GM12878 (cell line): ENCODE measurements around the gene PI4KA. TPM values are rescaled to one million over a fixed set of nuclear protein-coding genes. Genes with fewer than 3 reads are reported as not detected.

Experiments
- ATAC-seq: fragments of 200-7000 bp; cut with Tn5 transposase; 3 replicates; pipeline ENCODE4 v1.9.1; 2020; ENCODE audit warnings: mild to moderate bottlenecking, moderate library complexity
- BruUV-seq: library from RNA; stranded (reverse); fragments of 400-500 nt; replicated peaks from 2 replicates; lab custom pipeline; 2021; lab: Mats Ljungman, UMichigan
- CTCF ChIA-PET: fragments of 300-600 bp; sonication (Branson Sonifier 250); formaldehyde crosslinking; extraction: SDS; loops from one replicate; lab custom pipeline; 2021; ENCODE audit warnings: inconsistent platforms; lab: Yijun Ruan, JAX
- POLR2A ChIA-PET: fragments of 350-600 bp; formaldehyde crosslinking; extraction: SDS; loops from one replicate; lab custom pipeline; 2021; ENCODE audit warnings: inconsistent platforms; lab: Charles Lee
- RAD21 ChIA-PET: fragments of 300-600 bp; sonication (Branson Sonifier 250); formaldehyde crosslinking; loops from one replicate; lab custom pipeline; 2023; ENCODE audit warnings: antibody characterized with exemption; ENCODE audit not compliant: unreplicated experiment; lab: Charles Lee
- SMC1A ChIA-PET: fragments of 300-600 bp; sonication (Branson Sonifier 250); formaldehyde crosslinking; loops from one replicate; lab custom pipeline; 2023; ENCODE audit not compliant: unreplicated experiment, uncharacterized antibody; lab: Charles Lee
- DNase-seq: peaks from one replicate; pipeline ENCODE4 v3.0.0-alpha.2; 2011; ENCODE audit warnings: low read depth, low spot score
- FAIRE-seq: peaks from 3 replicates; lab custom pipeline; 2011; peaks lifted over from hg19 to GRCh38; lab: Jason Lieb, UNC
- H2AFZ ChIP-seq: 2 replicates; pipeline ENCODE4 v1.6.0; 2011; ENCODE audit warnings: low read depth, low read length, control low read depth; ENCODE audit not compliant: control insufficient read depth
- H3K27ac ChIP-seq: 2 replicates; pipeline ENCODE4 v1.5.1; 2011; ENCODE audit warnings: control low read depth; ENCODE audit not compliant: control insufficient read depth, insufficient read depth
- H3K27me3 ChIP-seq, 2 experiments: replicated peaks in 1 of 2; 2 replicates each; pipeline versions ENCODE4 v1.6.0 to v1.6.1; 2011; ENCODE audit warnings: low read length in 1 of 2; ENCODE audit not compliant: control insufficient read depth in 2 of 2, insufficient read depth in 2 of 2
- H3K36me3 ChIP-seq, 2 experiments: 2 replicates each; pipeline ENCODE4 v1.5.1; 2011; ENCODE audit warnings: low read length in 1 of 2; ENCODE audit not compliant: control insufficient read depth in 2 of 2, insufficient read depth in 2 of 2
- H3K4me1 ChIP-seq: 2 replicates; pipeline ENCODE4 v1.6.1; 2011; ENCODE audit warnings: mild to moderate bottlenecking, low read length, moderate library complexity, mixed read lengths; ENCODE audit not compliant: control insufficient read depth, insufficient read depth
- H3K4me2 ChIP-seq: 2 replicates; pipeline ENCODE4 v1.6.0; 2011; ENCODE audit warnings: control low read depth; ENCODE audit not compliant: control insufficient read depth, insufficient read depth
- H3K4me3 ChIP-seq: fragments of 200-600 bp; sonication (generic); 2 replicates; pipeline ENCODE4 v1.5.1; 2016
- H3K79me2 ChIP-seq: 2 replicates; pipeline ENCODE4 v1.6.0; 2011; ENCODE audit warnings: low read length; ENCODE audit not compliant: control insufficient read depth, insufficient read depth
- H3K9ac ChIP-seq: 2 replicates; pipeline ENCODE4 v1.8.0; 2011; ENCODE audit warnings: low read length, control low read depth, mixed read lengths; ENCODE audit not compliant: control insufficient read depth, insufficient read depth
- H3K9me3 ChIP-seq: replicated peaks from 3 replicates; pipeline ENCODE4 v1.5.1; 2011; ENCODE audit warnings: mild to moderate bottlenecking, low read length; ENCODE audit not compliant: control insufficient read depth, insufficient read depth
- H4K20me1 ChIP-seq: 2 replicates; pipeline ENCODE4 v1.6.0; 2011; ENCODE audit not compliant: control insufficient read depth, insufficient read depth
- NFYB ChIP-seq: IDR thresholded peaks from 2 replicates; pipeline ENCODE4 v1.6.1; 2011; ENCODE audit warnings: low read depth, mild to moderate bottlenecking, low read length, improper control_type of control experiment, moderate library complexity; ENCODE audit not compliant: insufficient read depth
- NKRF ChIP-seq: fragments of 450-650 bp; conservative IDR thresholded peaks from 2 replicates; pipeline ENCODE4 v1.6.1; 2017; ENCODE audit warnings: mild to moderate bottlenecking, moderate library complexity
- NR2F1 ChIP-seq: fragments of 450-650 bp; conservative IDR thresholded peaks from 2 replicates; pipeline ENCODE4 v1.6.1; 2017; ENCODE audit warnings: mild to moderate bottlenecking
- PRDM15 ChIP-seq: fragments of 450-650 bp; formaldehyde crosslinking; IDR thresholded peaks from 2 replicates; pipeline ENCODE4 v1.4.0; 2020; ENCODE audit warnings: mild to moderate bottlenecking, moderate library complexity
- RAD51 ChIP-seq: fragments of 450-650 bp; IDR thresholded peaks from 2 replicates; pipeline ENCODE4 v1.6.1; 2016; ENCODE audit warnings: moderate library complexity, mild to moderate bottlenecking, inconsistent platforms
- WGBS: methylation state at CpG from one replicate; pipeline ENCODE4 v1.1.6; 2016; ENCODE audit warnings: low lambda C conversion rate; ENCODE audit not compliant: insufficient replicate concordance, insufficient coverage; ENCODE audit errors: missing lambda C conversion rate; 5-methylcytosine and 5-hydroxymethylcytosine counted together
- in situ Hi-C: fragments of 300-500 bp; cut with MboI; formaldehyde crosslinking; loops from 9 replicates; pipeline ENCODE4 v1.14.3; 2018; ENCODE audit warnings: mixed read lengths
- intact Hi-C: fragments of 100-400 bp; cut with micrococcal nuclease; formaldehyde crosslinking; loops from one replicate; pipeline ENCODE4 v1.14.2; 2022; ENCODE audit not compliant: unreplicated experiment
- polyA plus RNA-seq, 11 experiments: library from polyadenylated mRNA; depleted of rRNA in 4 of 11; unstranded in 6 of 11; stranded (reverse) in 5 of 11; fragments of >200 nt; fragmentation: Nextera tagmentation in 4 of 11; fragmentation: Illumina TruSeq in 1 of 11; extraction: Ambion mirVana in 4 of 11; extraction: Trizol in 1 of 11; gene quantifications; 1 replicate in 1 of 11; 2 replicates in 10 of 11; pipeline versions ENCODE4 v1.2.1 to v1.2.3, GENCODE V29; 2011 to 2016; ENCODE audit warnings: inconsistent platforms in 2 of 11, missing spikeins in 2 of 11, low read depth in 1 of 11
- total RNA-seq, 4 experiments: library from RNA; depleted of rRNA in 3 of 4; stranded (reverse); fragments of >200 nt in 3 of 4; fragmentation: Illumina TruSeq in 1 of 4; extraction: Trizol in 1 of 4; gene quantifications; 2 replicates each; pipeline versions ENCODE4 v1.2.1 to v1.2.3, GENCODE V29; 2013 to 2021

The PI4KA gene
- total and polyA plus RNA-seq, 10 of the 15 experiments (the other 5 are each of a cell fraction or from before 2014, with no cell fraction given), result 4.2 to 78.4 (median 42.1) TPM

GRCh38 chr22:20868025-20868962 lies 9.7 kb upstream of the PI4KA start (continued):
- TF ChIP-seq PRDM15 (CRISPR knock-in tag), result no peak

GRCh38 chr22:20867179-20868024 lies 8.8 kb upstream of the PI4KA start:
- DNase-seq (no peak), ATAC-seq (peak; percentile 85), FAIRE-seq (no peak)
- Histone ChIP-seq H3K27ac (no peak overlapping the region), H3K9me3 (no peaks in the 10 kb centered on the region), H3K27me3 (no peaks in the 10 kb centered on the region), H3K4me3 (no peak overlapping the region), H3K9ac (no peak overlapping the region), H3K4me2 (no peak overlapping the region), H3K4me1 (no peaks in the 10 kb centered on the region), H3K36me3 (peaks cover 0 to 5% of the 10 kb centered on the region in 2 experiments; a peak in 2 of 4 replicates), H2AFZ (no peak overlapping the region)
- RAD21 ChIA-PET, result interaction anchor here (0.6 to 0.7 kb wide), 2 partner anchors 165 to 781 kb away, joined by 3 read pairs; no protein-coding TSS in a partner anchor
- POLR2A ChIA-PET, result no interaction called here
- intact Hi-C loops, result no loop called here
- no TSS peak for BruUV-seq
- SMC1A ChIA-PET, result interaction anchor here (1.4 kb wide), 1 partner anchor 8 kb away, joined by 4 read pairs; the partner anchor contains the start of gene SNAP29
- peak; percentile 76 for TF ChIP-seq NR2F1
- no peak for TF ChIP-seq NKRF
- peak; percentile 57; the same call in 1 of the 2 replicates for TF ChIP-seq RAD51
- TF ChIP-seq NFYB, result peak; percentile 40; the same call in 1 of the 2 replicates
- TF ChIP-seq, all 136 proteins: peak for 3
- CTCF ChIA-PET, result interaction anchor here (0.9 kb wide), 1 partner anchor 92 kb away, joined by 3 read pairs; no protein-coding TSS in a partner anchor
- no peaks in the 10 kb centered on the region for H3K79me2 ChIP-seq
- WGBS, result 93% methylated on average over 11 of the region's 11 CpGs
- in situ Hi-C loops, result loop anchor here (10.0 kb wide), 1 partner anchor 47 kb away; the partner anchor contains the start of gene CRKL
- H4K20me1 ChIP-seq, result no peaks in the 10 kb centered on the region
